Colonic mucosa (tissue), 4 donors: ENCODE data around the gene FARSA. TPM values are rescaled to one million over a fixed set of nuclear protein-coding genes. Genes with fewer than 3 reads are reported as not detected.

Experiments
- DNase-seq: peaks from one replicate; pipeline ENCODE4 v3.0.0-alpha.2; 2020
- H3K27ac ChIP-seq: fragments of 200-600 bp; one replicate; pipeline ENCODE4 v1.8.0; 2021
- H3K27me3 ChIP-seq: fragments of 200-600 bp; one replicate; pipeline ENCODE4 v1.8.0; 2021
- H3K36me3 ChIP-seq: fragments of 200-600 bp; one replicate; pipeline ENCODE4 v1.8.0; 2021
- H3K4me1 ChIP-seq: fragments of 200-600 bp; one replicate; pipeline ENCODE4 v1.8.0; 2021; ENCODE audit warnings: mild to moderate bottlenecking
- H3K4me3 ChIP-seq: fragments of 200-600 bp; one replicate; pipeline ENCODE4 v1.8.0; 2021
- H3K9ac ChIP-seq, 2 donors: one replicate each; pipeline ENCODE4 v1.7.0; 2013; ENCODE audit warnings: control low read depth in 2 of 2, low read depth in 2 of 2, low read length in 2 of 2
- H3K9me3 ChIP-seq: fragments of 200-600 bp; one replicate; pipeline ENCODE4 v1.8.0; 2021
- intact Hi-C: fragments of 100-400 bp; cut with DNase I; formaldehyde crosslinking; loops from one replicate; pipeline ENCODE4 v1.14.1; 2022
- total RNA-seq, 2 donors: library from RNA; stranded (reverse); fragmentation: NEBNext Ultra II Directional in 1 of 2; extraction: Animal tissue kit (Norgen Biotek cat#: 25700) in 1 of 2; gene quantifications; one replicate each; pipeline ENCODE4 v1.2.1, GENCODE V29; 2021
- TF ChIP-seq, protein P1 (sequence below): fragments of 200-600 bp; IDR thresholded peaks from one replicate; pipeline ENCODE4 v1.8.0; 2022; ENCODE audit warnings: antibody characterized with exemption, mild to moderate bottlenecking
- donor health status: healthy.
- donor health status: DM: no; HTN: no; CAD: no.
- donor health status: DM: no; HTN: no; CAD: no.

The FARSA gene
- total RNA-seq, 2 donors from 2014 or later, result 46.9 to 111 TPM

DNA sequence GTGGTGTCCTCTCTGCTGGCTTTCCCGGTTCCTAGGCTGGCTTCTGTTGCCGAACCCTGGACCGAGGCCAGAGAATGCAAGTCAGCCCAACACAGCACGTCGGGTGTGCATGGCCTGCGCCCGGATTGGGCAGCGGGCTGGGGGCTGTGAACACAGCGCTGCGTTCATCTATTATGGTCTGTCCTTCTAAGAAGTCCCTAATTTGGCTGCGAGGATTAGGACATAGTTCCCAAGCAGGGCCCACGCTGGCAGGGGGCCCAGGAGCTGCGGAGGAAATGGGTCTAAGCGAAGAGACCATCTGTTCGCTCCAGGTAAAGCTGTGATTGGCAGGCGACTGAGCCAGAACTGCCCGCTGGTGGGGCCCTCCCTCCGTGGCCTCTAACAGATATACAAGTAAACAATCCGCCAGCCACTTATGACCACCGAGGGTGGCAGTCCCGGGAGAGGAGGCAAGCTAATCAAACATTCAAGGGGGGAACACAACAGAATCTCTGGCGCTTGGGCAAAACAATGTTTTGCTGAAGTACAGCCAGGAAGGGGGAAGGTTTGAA lies 20.4 kb downstream of the FARSA start:
- DNase-seq, result peak; percentile 40
- Histone ChIP-seq H3K9me3 (no peaks in the 10 kb centered on the region), H3K27ac (peak overlapping the region; percentile 30), H3K9ac (peak overlapping the region; percentile 14 to 43), H3K27me3 (no peaks in the 10 kb centered on the region), H3K36me3 (no peaks in the 10 kb centered on the region), H3K4me3 (no peak overlapping the region), H3K4me1 (no peaks in the 10 kb centered on the region)
- TF ChIP-seq, protein P1, sequence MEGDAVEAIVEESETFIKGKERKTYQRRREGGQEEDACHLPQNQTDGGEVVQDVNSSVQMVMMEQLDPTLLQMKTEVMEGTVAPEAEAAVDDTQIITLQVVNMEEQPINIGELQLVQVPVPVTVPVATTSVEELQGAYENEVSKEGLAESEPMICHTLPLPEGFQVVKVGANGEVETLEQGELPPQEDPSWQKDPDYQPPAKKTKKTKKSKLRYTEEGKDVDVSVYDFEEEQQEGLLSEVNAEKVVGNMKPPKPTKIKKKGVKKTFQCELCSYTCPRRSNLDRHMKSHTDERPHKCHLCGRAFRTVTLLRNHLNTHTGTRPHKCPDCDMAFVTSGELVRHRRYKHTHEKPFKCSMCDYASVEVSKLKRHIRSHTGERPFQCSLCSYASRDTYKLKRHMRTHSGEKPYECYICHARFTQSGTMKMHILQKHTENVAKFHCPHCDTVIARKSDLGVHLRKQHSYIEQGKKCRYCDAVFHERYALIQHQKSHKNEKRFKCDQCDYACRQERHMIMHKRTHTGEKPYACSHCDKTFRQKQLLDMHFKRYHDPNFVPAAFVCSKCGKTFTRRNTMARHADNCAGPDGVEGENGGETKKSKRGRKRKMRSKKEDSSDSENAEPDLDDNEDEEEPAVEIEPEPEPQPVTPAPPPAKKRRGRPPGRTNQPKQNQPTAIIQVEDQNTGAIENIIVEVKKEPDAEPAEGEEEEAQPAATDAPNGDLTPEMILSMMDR, result no peak
- intact Hi-C loops, result no loop called here

DNA sequence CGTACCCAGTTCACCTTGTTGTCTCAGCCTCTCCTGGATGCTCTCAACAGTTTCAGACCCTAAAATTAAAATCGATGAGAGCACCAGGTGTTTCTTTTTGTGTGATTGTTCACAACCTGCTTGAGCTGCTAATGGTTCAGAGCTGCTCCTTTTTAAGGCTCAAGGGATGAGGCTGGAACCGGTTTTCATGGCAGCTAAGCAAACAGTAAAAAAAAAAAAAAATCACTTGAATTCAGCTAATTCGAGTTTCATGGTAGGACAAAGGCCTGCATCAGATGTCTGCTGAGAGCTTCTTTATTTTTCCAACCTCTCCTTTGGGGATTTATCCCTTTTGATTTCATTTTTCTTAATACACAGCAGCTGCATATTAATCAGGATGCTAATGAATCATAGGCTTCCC lies 20.9 kb downstream of the FARSA start:
- Histone ChIP-seq H3K27ac (peak overlapping the region; percentile 30), H3K9me3 (no peaks in the 10 kb centered on the region), H3K9ac (peak overlapping the region in 1 of 2 donors; percentile 43), H3K36me3 (no peaks in the 10 kb centered on the region), H3K4me1 (no peaks in the 10 kb centered on the region), H3K4me3 (no peak overlapping the region), H3K27me3 (no peaks in the 10 kb centered on the region)
- TF ChIP-seq, protein P1, result no peak
- intact Hi-C loops, result no loop called here
- no peak for DNase-seq

DNA sequence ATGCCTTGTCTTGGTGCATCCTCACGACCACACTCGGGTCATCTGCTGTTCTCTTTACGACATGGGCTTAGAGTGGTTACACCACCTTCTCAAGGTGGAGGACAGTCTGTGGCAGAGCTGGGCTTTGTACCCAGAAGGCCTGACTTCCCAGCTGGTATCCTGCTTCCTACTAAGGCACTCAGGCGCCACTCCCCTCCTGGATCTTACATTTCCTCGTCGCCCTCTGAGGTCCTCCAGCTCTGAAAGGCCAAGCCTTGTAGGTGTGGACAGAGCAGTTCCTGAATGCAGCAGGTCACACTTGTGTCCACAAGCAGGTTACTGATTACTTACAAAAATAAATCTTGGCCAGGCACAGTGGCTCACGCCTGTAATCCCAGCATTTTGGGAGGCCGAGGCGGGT lies 26.3 kb downstream of the FARSA start:
- H3K4me1 ChIP-seq, result no peaks in the 10 kb centered on the region
- no peaks in the 10 kb centered on the region for H3K27me3 ChIP-seq
- H3K36me3 ChIP-seq, result no peaks in the 10 kb centered on the region
- H3K4me3 ChIP-seq, result no peak overlapping the region
- H3K9me3 ChIP-seq, result no peaks in the 10 kb centered on the region
- TF ChIP-seq, protein P1, result no peak
- no peak overlapping the region for H3K9ac ChIP-seq
- H3K27ac ChIP-seq, result no peak overlapping the region
- intact Hi-C loops, result no loop called here
- no peak for DNase-seq

DNA sequence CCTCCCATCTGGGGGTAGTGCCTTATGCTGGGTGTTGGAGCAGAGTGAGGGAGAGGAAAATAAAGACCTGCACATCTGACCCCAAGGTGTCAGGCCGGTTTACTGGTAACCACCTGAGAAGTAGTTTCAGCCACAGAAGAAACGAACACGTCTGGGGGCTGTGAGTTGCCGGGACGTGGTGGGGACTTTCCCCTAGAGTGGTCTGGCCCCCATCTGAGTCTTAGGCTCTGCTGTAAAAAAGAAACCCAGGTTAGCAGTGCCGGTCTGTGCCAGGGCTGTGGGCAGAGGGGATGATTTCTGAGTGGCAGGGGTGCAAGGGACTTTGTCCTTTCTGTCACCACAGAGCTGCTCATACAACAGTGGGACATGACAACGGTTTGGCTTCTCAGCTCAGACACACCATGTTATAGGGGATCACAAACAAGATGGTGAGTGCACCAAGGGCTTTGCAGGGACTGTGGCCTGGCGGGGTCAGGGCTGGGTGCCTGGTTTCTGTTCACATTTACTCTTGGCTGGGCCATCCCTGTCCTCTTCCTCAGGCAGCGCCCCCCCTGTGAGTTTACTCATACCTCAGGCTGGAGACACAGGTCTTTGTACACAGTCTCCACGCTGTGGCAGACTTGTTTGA lies 33.5 kb downstream of the FARSA start:
- Histone ChIP-seq H3K4me3 (no peak overlapping the region), H3K27ac (no peak overlapping the region), H3K36me3 (no peaks in the 10 kb centered on the region), H3K27me3 (no peaks in the 10 kb centered on the region), H3K9ac (no peak overlapping the region), H3K9me3 (no peaks in the 10 kb centered on the region), H3K4me1 (no peaks in the 10 kb centered on the region)
- TF ChIP-seq, protein P1, result no peak
- DNase-seq, result no peak
- intact Hi-C loops, result no loop called here

DNA sequence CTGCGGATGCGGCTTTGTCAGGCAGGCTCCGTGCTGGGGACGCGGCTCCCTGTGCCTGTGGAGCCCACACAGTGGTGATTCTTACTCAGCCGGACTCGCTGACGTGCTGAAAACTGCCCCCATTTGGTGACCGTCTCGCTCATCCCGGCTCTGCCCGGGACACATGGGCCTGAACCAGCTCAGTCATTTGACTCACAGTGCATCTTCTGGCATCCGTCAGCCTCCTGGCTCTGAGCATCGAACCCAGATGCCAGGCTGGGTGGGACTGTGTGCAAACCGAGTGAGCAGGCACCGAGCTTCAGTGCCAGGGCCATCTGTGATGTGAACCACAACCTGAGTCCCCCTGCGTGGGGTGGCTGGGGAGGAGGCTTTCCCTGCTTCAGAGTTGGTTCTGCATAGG lies 37.1 kb downstream of the FARSA start:
- no peak overlapping the region for H3K9ac ChIP-seq
- H3K36me3 ChIP-seq, result no peaks in the 10 kb centered on the region
- no peaks in the 10 kb centered on the region for H3K9me3 ChIP-seq
- no peak for DNase-seq
- intact Hi-C loops, result no loop called here
- TF ChIP-seq, protein P1, result no peak
- no peak overlapping the region for H3K27ac ChIP-seq
- no peaks in the 10 kb centered on the region for H3K27me3 ChIP-seq
- peaks cover 6% of the 10 kb centered on the region for H3K4me1 ChIP-seq
- no peak overlapping the region for H3K4me3 ChIP-seq
